Esophagus (tissue), 2 donors: ENCODE data around the gene EXOC1. TPM values are rescaled to one million over a fixed set of nuclear protein-coding genes. Genes with fewer than 3 reads are reported as not detected.

ENCODE experiments used
- H3K27ac ChIP-seq, 2 donors: one replicate each; pipeline ENCODE4 v1.5.1; 2013; ENCODE audit warnings: low read depth in 2 of 2, mild to moderate bottlenecking in 2 of 2, inconsistent platforms in 1 of 2, low read length in 1 of 2, moderate library complexity in 1 of 2
- H3K27me3 ChIP-seq, 2 donors: one replicate each; pipeline ENCODE4 v1.6.1; 2013; ENCODE audit warnings: low read length in 2 of 2, control low read depth in 1 of 2, mild to moderate bottlenecking in 1 of 2; ENCODE audit not compliant: insufficient read depth in 2 of 2, control insufficient read depth in 1 of 2
- H3K36me3 ChIP-seq, 2 donors: one replicate each; pipeline ENCODE4 v1.6.1; 2013; ENCODE audit warnings: low read length in 1 of 2; ENCODE audit not compliant: control insufficient read depth in 2 of 2, insufficient read depth in 2 of 2
- H3K4me1 ChIP-seq, 2 donors: one replicate each; pipeline ENCODE4 v1.6.1; 2013; ENCODE audit warnings: low read length in 1 of 2; ENCODE audit not compliant: control insufficient read depth in 2 of 2, insufficient read depth in 2 of 2
- H3K4me3 ChIP-seq, 2 donors: one replicate each; pipeline ENCODE4 v1.5.1; 2013; ENCODE audit warnings: low read length in 2 of 2, mild to moderate bottlenecking in 2 of 2, low read depth in 1 of 2, moderate library complexity in 1 of 2
- H3K9me3 ChIP-seq, 2 donors: one replicate each; pipeline ENCODE4 v1.6.1; 2013; ENCODE audit warnings: mild to moderate bottlenecking in 2 of 2, low read depth in 1 of 2, low read length in 1 of 2, moderate library complexity in 1 of 2; ENCODE audit not compliant: control insufficient read depth in 2 of 2, insufficient read depth in 1 of 2
- WGBS, 2 donors: extraction: QIAGEN DNeasy Blood & Tissue Kit; methylation state at CpG; one replicate each; pipeline ENCODE4 v1.1.7; 2013; 5-methylcytosine and 5-hydroxymethylcytosine counted together
- polyA plus RNA-seq, 2 donors: library from polyadenylated mRNA; stranded (reverse); fragments of 200-250 nt; gene quantifications; one replicate each; pipeline ENCODE4 v1.2.3, GENCODE V29; 2013
- donor health status: healthy with polysubstance abuse.
- donor health status: Bipolar disorder and iron deficiency.

EXOC1 gene
- polyA plus RNA-seq: 10 to 100 TPM; 25.1 to 28.9 TPM

GRCh38 chr4:55853484-55854046, at the start of gene EXOC1:
Gene EXOC1, plus strand, starts transcription at chr4:55853648. Its CDS starts 4,676 bp downstream, at chr4:55858324.
- Histone ChIP-seq H3K27ac (peak within 1 kb of the TSS; percentile 85 to 96), H3K36me3 (no peaks in the 10 kb centered on the region), H3K9me3 (no peaks in the 10 kb centered on the region), H3K27me3 (no peaks in the 10 kb centered on the region), H3K4me3 (peak within 1 kb of the TSS; percentile 86 to 94), H3K4me1 (no peaks in the 10 kb centered on the region)
- WGBS, 2 donors: 0% methylated on average over 50 of the region's 50 CpGs

GRCh38 chr4:55807556-55807955, 45.9 kb upstream of the EXOC1 start:
- no peaks in the 10 kb centered on the region for H3K4me1 ChIP-seq
- no peak overlapping the region for H3K27ac ChIP-seq
- no peak overlapping the region for H3K4me3 ChIP-seq
- no peaks in the 10 kb centered on the region for H3K27me3 ChIP-seq
- no peaks in the 10 kb centered on the region for H3K9me3 ChIP-seq
- H3K36me3 ChIP-seq: no peaks in the 10 kb centered on the region

- Histone ChIP-seq H3K27me3 (no peaks in the 10 kb centered on the region), H3K4me3 (no peak overlapping the region), H3K9me3 (no peaks in the 10 kb centered on the region), H3K27ac (no peak overlapping the region), H3K36me3 (no peaks in the 10 kb centered on the region), H3K4me1 (no peaks in the 10 kb centered on the region)
- 31 to 35% methylated on average over 2 of the region's 2 CpGs for WGBS, 2 donors
Observed at GRCh38 chr4:55808186-55808585, 45.3 kb upstream of the EXOC1 start.

- Histone ChIP-seq H3K4me1 (no peaks in the 10 kb centered on the region), H3K9me3 (no peaks in the 10 kb centered on the region), H3K36me3 (no peaks in the 10 kb centered on the region), H3K27ac (no peak overlapping the region), H3K27me3 (no peaks in the 10 kb centered on the region), H3K4me3 (no peak overlapping the region)
- WGBS, 2 donors: 52% methylated on average over 5 of the region's 5 CpGs
Observed at GRCh38 chr4:55808632-55809031, 44.8 kb upstream of the EXOC1 start.

- H3K27ac ChIP-seq: no peak overlapping the region
- H3K9me3 ChIP-seq: no peaks in the 10 kb centered on the region
- H3K27me3 ChIP-seq: no peaks in the 10 kb centered on the region
- H3K36me3 ChIP-seq: no peaks in the 10 kb centered on the region
- 89 to 93% methylated on average over 3 of the region's 3 CpGs for WGBS, 2 donors
- H3K4me1 ChIP-seq: no peaks in the 10 kb centered on the region
- no peak overlapping the region for H3K4me3 ChIP-seq
Observed at GRCh38 chr4:55817691-55818090, 35.8 kb upstream of the EXOC1 start.

GRCh38 chr4:55819634-55820033, 33.8 kb upstream of the EXOC1 start, which contains the start of gene EXOC1L:
Gene EXOC1L, plus strand, starts transcription at chr4:55819790. Its CDS starts 237 bp downstream, at chr4:55820027.
- H3K4me3 ChIP-seq: peak within 1 kb of the TSS in 1 of 2 donors; percentile 4
- no peaks in the 10 kb centered on the region for H3K36me3 ChIP-seq
- H3K9me3 ChIP-seq: no peaks in the 10 kb centered on the region
- no peak within 1 kb of the TSS for H3K27ac ChIP-seq
- H3K27me3 ChIP-seq: no peaks in the 10 kb centered on the region
- WGBS, 2 donors: 16 to 22% methylated on average over 13 of the region's 13 CpGs
- no peaks in the 10 kb centered on the region for H3K4me1 ChIP-seq

- WGBS, 2 donors: 25% methylated on average over 2 of the region's 2 CpGs
- Histone ChIP-seq H3K4me1 (no peaks in the 10 kb centered on the region), H3K36me3 (no peaks in the 10 kb centered on the region), H3K27ac (no peak overlapping the region), H3K9me3 (no peaks in the 10 kb centered on the region), H3K4me3 (no peak overlapping the region), H3K27me3 (no peaks in the 10 kb centered on the region)
Observed at GRCh38 chr4:55820279-55820678, 33.2 kb upstream of the EXOC1 start.

- Histone ChIP-seq H3K9me3 (no peaks in the 10 kb centered on the region), H3K27me3 (no peaks in the 10 kb centered on the region), H3K27ac (no peak overlapping the region), H3K4me1 (no peaks in the 10 kb centered on the region), H3K36me3 (no peaks in the 10 kb centered on the region), H3K4me3 (no peak overlapping the region)
- 87% methylated on average over 3 of the region's 3 CpGs for WGBS, 2 donors
Observed at GRCh38 chr4:55822329-55822728, 31.1 kb upstream of the EXOC1 start.

GRCh38 chr4:55824865-55825264, 28.6 kb upstream of the EXOC1 start:
- Histone ChIP-seq H3K9me3 (no peaks in the 10 kb centered on the region), H3K27me3 (no peaks in the 10 kb centered on the region), H3K36me3 (no peaks in the 10 kb centered on the region), H3K27ac (no peak overlapping the region), H3K4me3 (no peak overlapping the region), H3K4me1 (no peaks in the 10 kb centered on the region)
- 59 to 74% methylated on average over 2 of the region's 2 CpGs for WGBS, 2 donors

- Histone ChIP-seq H3K27me3 (no peaks in the 10 kb centered on the region), H3K36me3 (no peaks in the 10 kb centered on the region), H3K27ac (no peak overlapping the region), H3K4me1 (no peaks in the 10 kb centered on the region), H3K4me3 (no peak overlapping the region), H3K9me3 (no peaks in the 10 kb centered on the region)
Observed at GRCh38 chr4:55826986-55827385, 26.5 kb upstream of the EXOC1 start.
